Measurements from ENCODE around the gene NR1I3. TPM values are rescaled to one million over a fixed set of nuclear protein-coding genes. Genes with fewer than 3 reads are reported as not detected.
"Not testable (repeated sequence)": the region's sequence is repeated elsewhere in the genome, so short reads cannot be mapped to it uniquely, and the experiment has no call there.

NR1I3 gene
- total RNA-seq, 1 donor from 2014 or later, result not detected

DNA sequence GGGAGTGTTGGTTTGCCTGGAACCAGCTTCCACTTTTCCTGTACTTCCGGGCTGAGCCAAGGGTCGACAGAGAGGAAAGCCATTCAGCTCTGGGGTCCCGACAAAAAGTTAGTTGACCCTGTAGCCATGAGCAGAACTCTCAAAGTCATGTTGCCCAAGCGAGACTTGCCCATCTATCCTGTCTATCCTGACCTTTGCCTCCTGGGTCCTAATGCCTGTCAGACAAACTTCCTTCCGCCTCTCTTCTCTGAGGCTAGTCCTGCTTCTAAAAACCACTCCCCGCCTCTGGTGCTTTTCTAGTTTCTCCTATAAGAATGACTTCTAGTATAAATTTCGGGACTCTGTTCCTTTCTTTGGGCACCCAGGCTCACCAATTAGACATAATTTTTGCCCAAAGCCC, 12.8 kb upstream of the NR1I3 start:
- peak overlapping the region; percentile 44 for H3K27ac Mint-ChIP-seq (ENCODE audit: unreplicated experiment)
- H3K4me1 Mint-ChIP-seq (ENCODE audit: unreplicated experiment), result peaks cover 4% of the 10 kb centered on the region
- H3K9me3 Mint-ChIP-seq (ENCODE audit: unreplicated experiment), result no peaks in the 10 kb centered on the region
- H3K4me3 Mint-ChIP-seq (ENCODE audit: unreplicated experiment), result no peak overlapping the region
- H3K36me3 Mint-ChIP-seq (ENCODE audit: low read depth, unreplicated experiment), result peaks cover 4% of the 10 kb centered on the region
- TF ChIP-seq, protein P1, sequence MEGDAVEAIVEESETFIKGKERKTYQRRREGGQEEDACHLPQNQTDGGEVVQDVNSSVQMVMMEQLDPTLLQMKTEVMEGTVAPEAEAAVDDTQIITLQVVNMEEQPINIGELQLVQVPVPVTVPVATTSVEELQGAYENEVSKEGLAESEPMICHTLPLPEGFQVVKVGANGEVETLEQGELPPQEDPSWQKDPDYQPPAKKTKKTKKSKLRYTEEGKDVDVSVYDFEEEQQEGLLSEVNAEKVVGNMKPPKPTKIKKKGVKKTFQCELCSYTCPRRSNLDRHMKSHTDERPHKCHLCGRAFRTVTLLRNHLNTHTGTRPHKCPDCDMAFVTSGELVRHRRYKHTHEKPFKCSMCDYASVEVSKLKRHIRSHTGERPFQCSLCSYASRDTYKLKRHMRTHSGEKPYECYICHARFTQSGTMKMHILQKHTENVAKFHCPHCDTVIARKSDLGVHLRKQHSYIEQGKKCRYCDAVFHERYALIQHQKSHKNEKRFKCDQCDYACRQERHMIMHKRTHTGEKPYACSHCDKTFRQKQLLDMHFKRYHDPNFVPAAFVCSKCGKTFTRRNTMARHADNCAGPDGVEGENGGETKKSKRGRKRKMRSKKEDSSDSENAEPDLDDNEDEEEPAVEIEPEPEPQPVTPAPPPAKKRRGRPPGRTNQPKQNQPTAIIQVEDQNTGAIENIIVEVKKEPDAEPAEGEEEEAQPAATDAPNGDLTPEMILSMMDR (IDR thresholded peaks at IDR 0.05; ENCODE audit: unreplicated experiment), result no peak
- peaks cover 2% of the 10 kb centered on the region for H3K27me3 Mint-ChIP-seq (ENCODE audit: unreplicated experiment)
- DNase-seq (ENCODE audit: low spot score), result no peak

DNA sequence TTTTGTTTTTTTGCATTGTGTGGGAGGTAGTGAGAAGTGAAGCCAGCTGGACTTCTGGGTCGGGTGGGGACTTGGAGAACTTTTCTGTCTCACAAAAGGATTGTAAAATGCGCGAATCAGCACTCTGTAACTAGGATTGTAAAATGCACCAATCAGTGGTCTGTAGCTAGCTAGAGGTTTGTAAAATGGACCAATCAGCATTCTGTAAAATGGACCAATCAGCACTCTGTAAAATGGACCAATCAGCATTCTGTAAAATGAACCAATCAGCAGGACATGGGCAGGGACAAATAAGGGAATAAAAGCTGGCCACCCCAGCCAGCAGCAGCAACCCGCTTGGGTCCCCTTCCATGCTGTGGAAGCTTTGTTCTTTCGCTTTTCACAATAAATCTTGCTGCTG, 12.1 kb upstream of the NR1I3 start:
- DNase-seq (ENCODE audit: low spot score); H3K36me3 Mint-ChIP-seq (ENCODE audit: low read depth, unreplicated experiment); H3K27ac Mint-ChIP-seq (ENCODE audit: unreplicated experiment); H3K27me3 Mint-ChIP-seq (ENCODE audit: unreplicated experiment); H3K4me1 Mint-ChIP-seq (ENCODE audit: unreplicated experiment); H3K9me3 Mint-ChIP-seq (ENCODE audit: unreplicated experiment): not testable (repeated sequence)
- peak overlapping the region; percentile 56 for H3K4me3 Mint-ChIP-seq (ENCODE audit: unreplicated experiment)

DNA sequence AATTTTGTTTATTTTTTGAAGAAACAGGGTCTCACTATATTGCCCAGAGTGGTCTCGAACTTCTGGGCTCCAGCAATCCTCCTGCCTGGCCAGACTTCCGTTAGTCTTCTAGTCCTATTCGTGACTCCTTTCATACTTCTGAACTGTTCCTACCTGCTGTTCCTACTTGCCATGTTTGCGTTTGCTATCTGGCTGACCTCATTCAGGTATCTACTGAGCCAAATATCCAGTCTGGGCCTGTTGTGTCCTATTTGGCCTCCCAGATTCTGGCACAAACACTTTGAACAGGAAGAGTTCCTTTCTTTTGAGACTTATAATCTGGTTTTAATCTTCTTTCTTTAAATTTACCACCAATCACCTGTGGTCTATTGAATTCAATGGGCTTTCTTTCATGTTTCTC, 6.9 kb upstream of the NR1I3 start:
- no peak overlapping the region for H3K27ac Mint-ChIP-seq (ENCODE audit: unreplicated experiment)
- peaks cover 3% of the 10 kb centered on the region for H3K36me3 Mint-ChIP-seq (ENCODE audit: low read depth, unreplicated experiment)
- DNase-seq (ENCODE audit: low spot score), result no peak
- H3K27me3 Mint-ChIP-seq (ENCODE audit: unreplicated experiment), result no peaks in the 10 kb centered on the region
- H3K4me1 Mint-ChIP-seq (ENCODE audit: unreplicated experiment), result peaks cover 3% of the 10 kb centered on the region
- TF ChIP-seq, protein P1 (IDR thresholded peaks at IDR 0.05; ENCODE audit: unreplicated experiment), result no peak
- no peak overlapping the region for H3K4me3 Mint-ChIP-seq (ENCODE audit: unreplicated experiment)
- H3K9me3 Mint-ChIP-seq (ENCODE audit: unreplicated experiment), result peaks cover 6% of the 10 kb centered on the region

GRCh38 chr1:161242313-161242712, 4.3 kb upstream of the NR1I3 start:
- Mint-ChIP-seq H3K4me3 (ENCODE audit: unreplicated experiment) (no peak overlapping the region), H3K27ac (ENCODE audit: unreplicated experiment) (no peak overlapping the region), H3K9me3 (ENCODE audit: unreplicated experiment) (peaks cover 6% of the 10 kb centered on the region), H3K4me1 (ENCODE audit: unreplicated experiment) (no peaks in the 10 kb centered on the region), H3K36me3 (ENCODE audit: low read depth, unreplicated experiment) (no peaks in the 10 kb centered on the region), H3K27me3 (ENCODE audit: unreplicated experiment) (no peaks in the 10 kb centered on the region)
- no peak for DNase-seq (ENCODE audit: low spot score)
- TF ChIP-seq, protein P1 (IDR thresholded peaks at IDR 0.05; ENCODE audit: unreplicated experiment), result no peak

GRCh38 chr1:161241682-161242081, 3.7 kb upstream of the NR1I3 start:
- Mint-ChIP-seq H3K9me3 (ENCODE audit: unreplicated experiment) (peaks cover 6% of the 10 kb centered on the region), H3K27ac (ENCODE audit: unreplicated experiment) (no peak overlapping the region), H3K4me3 (ENCODE audit: unreplicated experiment) (no peak overlapping the region), H3K36me3 (ENCODE audit: low read depth, unreplicated experiment) (no peaks in the 10 kb centered on the region), H3K27me3 (ENCODE audit: unreplicated experiment) (no peaks in the 10 kb centered on the region), H3K4me1 (ENCODE audit: unreplicated experiment) (no peaks in the 10 kb centered on the region)
- TF ChIP-seq, protein P1 (IDR thresholded peaks at IDR 0.05; ENCODE audit: unreplicated experiment), result no peak
- DNase-seq (ENCODE audit: low spot score), result no peak

All from endothelial cell (in vitro differentiated cells).